Measurements from ENCODE around the gene ITPRID2. TPM values are rescaled to one million over a fixed set of nuclear protein-coding genes. Genes with fewer than 3 reads are reported as not detected.

The ITPRID2 gene
- total RNA-seq, 1 experiment from 2014 or later, result 54.8 TPM

DNA sequence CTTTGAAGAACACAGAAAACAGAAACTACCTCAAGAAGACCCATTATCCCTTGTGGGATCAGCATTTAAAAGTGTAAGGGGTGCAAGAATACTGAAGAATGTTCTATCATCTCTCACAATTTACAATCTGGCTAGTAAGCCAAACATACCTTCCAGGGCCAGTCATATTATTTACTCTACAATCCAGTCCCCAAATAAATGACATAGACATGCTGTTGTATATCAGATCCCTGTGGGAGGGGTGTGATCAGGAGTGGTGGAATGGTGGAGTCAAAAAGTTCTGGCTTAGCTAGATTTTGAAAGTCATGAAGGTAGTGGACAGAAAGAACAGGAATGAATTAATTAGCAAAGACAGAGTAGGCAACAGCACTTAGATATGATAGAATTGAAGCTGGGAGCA, 1.8 kb upstream of the ITPRID2 start:
- no TSS peak for BruUV-seq (replicated peaks)
- no peaks in the 10 kb centered on the region for H3K36me3 ChIP-seq (ENCODE audit: control insufficient read depth, insufficient read depth, low read length)
- no peak for DNase-seq
- H3K4me1 Mint-ChIP-seq (ENCODE audit: low read depth, unreplicated experiment), result no peaks in the 10 kb centered on the region
- no peaks in the 10 kb centered on the region for H3K27me3 Mint-ChIP-seq (ENCODE audit: insufficient read depth, unreplicated experiment)
- no peaks in the 10 kb centered on the region for H3K9me3 Mint-ChIP-seq (ENCODE audit: unreplicated experiment)
- TF ChIP-seq, protein P1, sequence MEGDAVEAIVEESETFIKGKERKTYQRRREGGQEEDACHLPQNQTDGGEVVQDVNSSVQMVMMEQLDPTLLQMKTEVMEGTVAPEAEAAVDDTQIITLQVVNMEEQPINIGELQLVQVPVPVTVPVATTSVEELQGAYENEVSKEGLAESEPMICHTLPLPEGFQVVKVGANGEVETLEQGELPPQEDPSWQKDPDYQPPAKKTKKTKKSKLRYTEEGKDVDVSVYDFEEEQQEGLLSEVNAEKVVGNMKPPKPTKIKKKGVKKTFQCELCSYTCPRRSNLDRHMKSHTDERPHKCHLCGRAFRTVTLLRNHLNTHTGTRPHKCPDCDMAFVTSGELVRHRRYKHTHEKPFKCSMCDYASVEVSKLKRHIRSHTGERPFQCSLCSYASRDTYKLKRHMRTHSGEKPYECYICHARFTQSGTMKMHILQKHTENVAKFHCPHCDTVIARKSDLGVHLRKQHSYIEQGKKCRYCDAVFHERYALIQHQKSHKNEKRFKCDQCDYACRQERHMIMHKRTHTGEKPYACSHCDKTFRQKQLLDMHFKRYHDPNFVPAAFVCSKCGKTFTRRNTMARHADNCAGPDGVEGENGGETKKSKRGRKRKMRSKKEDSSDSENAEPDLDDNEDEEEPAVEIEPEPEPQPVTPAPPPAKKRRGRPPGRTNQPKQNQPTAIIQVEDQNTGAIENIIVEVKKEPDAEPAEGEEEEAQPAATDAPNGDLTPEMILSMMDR (IDR thresholded peaks at IDR 0.05; ENCODE audit: insufficient read depth in 1 of 2, low read depth in 1 of 2, low read length in 1 of 2, severe bottlenecking in 1 of 2, unreplicated experiment in 1 of 2), result no peak
- CTCF ChIA-PET, result no interaction called here
- peaks cover 19% of the 10 kb centered on the region for H3K36me3 Mint-ChIP-seq (ENCODE audit: insufficient read depth, unreplicated experiment)
- H3K4me3 ChIP-seq (ENCODE audit: low read depth, low read length), result no peak overlapping the region
- intact Hi-C loops (cut with micrococcal nuclease; ENCODE audit: unreplicated experiment), result loop anchor here (5.0 to 10.0 kb wide), 2 partner anchors 53 to 315 kb away; no protein-coding TSS in a partner anchor
- no peaks in the 10 kb centered on the region for H3K9me3 ChIP-seq
- peak overlapping the region; percentile 1 for H3K4me3 Mint-ChIP-seq (ENCODE audit: unreplicated experiment)
- POLR2A ChIA-PET, result no interaction called here
- H3K4me1 ChIP-seq, result peaks cover 11% of the 10 kb centered on the region; the same call in 1 of the 2 replicates
- no peaks in the 10 kb centered on the region for H3K27me3 ChIP-seq (replicated peaks; ENCODE audit: control insufficient read depth, insufficient read depth, low read length)
- no peak overlapping the region for H3K27ac Mint-ChIP-seq (ENCODE audit: unreplicated experiment)

DNA sequence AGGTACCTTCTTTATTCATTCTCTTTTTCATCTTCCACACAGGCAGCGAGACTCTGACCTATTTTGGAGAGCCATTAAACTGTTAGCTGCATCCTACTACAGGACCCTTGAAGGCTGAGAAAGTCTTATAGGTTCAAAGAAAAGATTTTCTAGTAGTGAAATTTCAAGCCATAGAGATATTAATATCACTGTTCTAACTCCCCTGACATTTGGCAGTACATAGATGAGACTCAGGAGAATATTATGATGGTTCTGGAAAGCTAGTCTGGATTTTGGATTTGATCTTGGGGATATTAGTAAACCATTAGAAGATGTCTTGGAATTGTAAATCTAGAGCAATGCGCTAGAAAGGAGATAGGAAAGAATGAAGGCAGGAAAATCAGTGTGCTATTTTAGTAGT, 1.3 kb upstream of the ITPRID2 start:
- intact Hi-C loops (cut with micrococcal nuclease; ENCODE audit: unreplicated experiment), result loop anchor here (5.0 to 10.0 kb wide), 2 partner anchors 52 to 315 kb away; no protein-coding TSS in a partner anchor
- Mint-ChIP-seq H3K9me3 (ENCODE audit: unreplicated experiment) (no peaks in the 10 kb centered on the region), H3K36me3 (ENCODE audit: insufficient read depth, unreplicated experiment) (peaks cover 19% of the 10 kb centered on the region), H3K27me3 (ENCODE audit: insufficient read depth, unreplicated experiment) (no peaks in the 10 kb centered on the region), H3K4me3 (ENCODE audit: unreplicated experiment) (peak overlapping the region; percentile 1), H3K4me1 (ENCODE audit: low read depth, unreplicated experiment) (no peaks in the 10 kb centered on the region), H3K27ac (ENCODE audit: unreplicated experiment) (no peak overlapping the region)
- BruUV-seq (replicated peaks), result no TSS peak
- H3K4me3 ChIP-seq (ENCODE audit: low read depth, low read length), result no peak overlapping the region
- TF ChIP-seq, protein P1 (IDR thresholded peaks at IDR 0.05; ENCODE audit: insufficient read depth in 1 of 2, low read depth in 1 of 2, low read length in 1 of 2, severe bottlenecking in 1 of 2, unreplicated experiment in 1 of 2), result no peak
- H3K27me3 ChIP-seq (replicated peaks; ENCODE audit: control insufficient read depth, insufficient read depth, low read length), result no peaks in the 10 kb centered on the region
- DNase-seq, result no peak
- ChIA-PET CTCF (no interaction called here), POLR2A (no interaction called here)
- H3K9me3 ChIP-seq, result no peaks in the 10 kb centered on the region
- H3K36me3 ChIP-seq (ENCODE audit: control insufficient read depth, insufficient read depth, low read length), result no peaks in the 10 kb centered on the region
- H3K4me1 ChIP-seq, result peaks cover 14% of the 10 kb centered on the region

DNA sequence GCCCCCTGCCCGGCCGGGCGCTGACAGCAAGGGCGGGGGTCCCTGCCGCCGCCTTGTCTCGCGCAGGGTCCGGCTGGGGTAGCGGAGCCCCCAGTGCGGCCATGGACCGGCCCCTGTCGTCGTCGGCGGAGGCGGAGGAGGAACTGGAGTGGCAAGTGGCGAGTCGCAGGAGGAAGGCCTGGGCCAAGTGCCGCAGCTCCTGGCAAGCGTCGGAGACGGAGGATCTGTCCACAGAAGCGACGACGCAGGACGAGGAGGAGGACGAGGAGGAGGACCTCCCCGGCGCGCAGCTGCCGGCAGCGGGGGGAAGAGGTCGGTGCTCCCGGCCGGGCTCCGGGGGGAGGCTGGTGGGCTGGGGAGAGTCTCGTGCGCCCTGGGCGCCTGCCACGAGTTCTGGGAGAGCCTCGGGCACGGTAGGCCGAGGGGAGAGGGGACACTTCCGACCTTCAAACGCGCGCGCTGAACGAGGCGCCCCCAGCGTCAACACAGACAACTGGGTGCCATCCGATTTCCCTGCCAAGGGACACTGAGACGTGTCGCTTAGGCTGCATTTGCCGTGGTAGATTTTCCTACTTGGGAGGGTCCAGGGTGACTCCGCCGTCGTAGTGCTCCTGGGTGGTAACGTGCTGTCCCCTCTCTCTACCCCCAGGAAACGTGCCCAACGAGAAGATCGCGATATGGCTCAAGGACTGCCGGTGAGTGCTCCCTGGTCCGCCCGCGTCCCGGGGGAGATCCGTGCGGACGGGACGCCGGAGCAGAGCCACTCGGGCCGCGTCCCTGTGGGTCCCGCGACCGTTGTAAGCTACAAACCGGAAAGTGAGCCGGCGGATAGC, 652 bp downstream of the ITPRID2 start:
- H3K9me3 Mint-ChIP-seq (ENCODE audit: unreplicated experiment), result no peaks in the 10 kb centered on the region
- H3K27ac Mint-ChIP-seq (ENCODE audit: unreplicated experiment), result peak overlapping the region; percentile 91
- Histone ChIP-seq H3K4me1 (peaks cover 33% of the 10 kb centered on the region), H3K36me3 (ENCODE audit: control insufficient read depth, insufficient read depth, low read length) (no peaks in the 10 kb centered on the region), H3K4me3 (ENCODE audit: low read depth, low read length) (peak overlapping the region; percentile 83), H3K9me3 (no peaks in the 10 kb centered on the region), H3K27me3 (replicated peaks; ENCODE audit: control insufficient read depth, insufficient read depth, low read length) (no peaks in the 10 kb centered on the region)
- H3K4me1 Mint-ChIP-seq (ENCODE audit: low read depth, unreplicated experiment), result peaks cover 15% of the 10 kb centered on the region
- intact Hi-C loops (cut with micrococcal nuclease; ENCODE audit: unreplicated experiment), result loop anchor here (1.0 to 10.0 kb wide), 5 partner anchors 12 to 317 kb away; no protein-coding TSS in a partner anchor
- TF ChIP-seq, protein P1 (IDR thresholded peaks at IDR 0.05; ENCODE audit: insufficient read depth in 1 of 2, low read depth in 1 of 2, low read length in 1 of 2, severe bottlenecking in 1 of 2, unreplicated experiment in 1 of 2), result peak; percentile 4 to 34
- CTCF ChIA-PET, result interaction anchor here (0.6 to 1.0 kb wide), 4 partner anchors 149 to 1150 kb away, joined by 3 to 5 read pairs (median 4); no protein-coding TSS in a partner anchor
- H3K4me3 Mint-ChIP-seq (ENCODE audit: unreplicated experiment), result peak overlapping the region; percentile 93
- peaks cover 25% of the 10 kb centered on the region for H3K36me3 Mint-ChIP-seq (ENCODE audit: insufficient read depth, unreplicated experiment)
- no peaks in the 10 kb centered on the region for H3K27me3 Mint-ChIP-seq (ENCODE audit: insufficient read depth, unreplicated experiment)
- BruUV-seq (replicated peaks), result no TSS peak
- POLR2A ChIA-PET, result interaction anchor here (0.7 kb wide), 1 partner anchor 13 kb away, joined by 3 read pairs; no protein-coding TSS in a partner anchor
- DNase-seq, result peak; percentile 68 to 78

Data from Caco-2 (cell line).